Kidney epithelial cell (primary cell): ENCODE data around the gene SETBP1. TPM values are rescaled to one million over a fixed set of nuclear protein-coding genes. Genes with fewer than 3 reads are reported as not detected.

Experiments used
- DNase-seq: peaks from one replicate; pipeline ENCODE4 v3.0.0-alpha.2; 2010; ENCODE audit warnings: low read depth
- H3K27me3 ChIP-seq: 2 replicates; pipeline ENCODE4 v1.6.0; 2011; ENCODE audit warnings: low read length; ENCODE audit not compliant: control insufficient read depth, insufficient read depth
- H3K36me3 ChIP-seq: 2 replicates; pipeline ENCODE4 v1.5.1; 2011; ENCODE audit warnings: low read length; ENCODE audit not compliant: control insufficient read depth, insufficient read depth
- H3K4me3 ChIP-seq: 2 replicates; pipeline ENCODE4 v1.5.1; 2011; ENCODE audit warnings: low read depth, mild to moderate bottlenecking, control low read depth, low read length
- CTCF ChIP-seq: IDR thresholded peaks from 2 replicates; pipeline ENCODE4 v1.5.1; 2011; ENCODE audit warnings: mild to moderate bottlenecking, moderate library complexity, low read length, control low read depth, inconsistent platforms; ENCODE audit not compliant: insufficient read depth, poor library complexity, severe bottlenecking
- total RNA-seq: library from RNA; depleted of rRNA; stranded (reverse); fragments of >200 nt; gene quantifications from 2 replicates; pipeline ENCODE4 v1.2.3, GENCODE V29; 2015

The SETBP1 gene
- total RNA-seq, 1 donor from 2014 or later = 2.9 TPM

DNA sequence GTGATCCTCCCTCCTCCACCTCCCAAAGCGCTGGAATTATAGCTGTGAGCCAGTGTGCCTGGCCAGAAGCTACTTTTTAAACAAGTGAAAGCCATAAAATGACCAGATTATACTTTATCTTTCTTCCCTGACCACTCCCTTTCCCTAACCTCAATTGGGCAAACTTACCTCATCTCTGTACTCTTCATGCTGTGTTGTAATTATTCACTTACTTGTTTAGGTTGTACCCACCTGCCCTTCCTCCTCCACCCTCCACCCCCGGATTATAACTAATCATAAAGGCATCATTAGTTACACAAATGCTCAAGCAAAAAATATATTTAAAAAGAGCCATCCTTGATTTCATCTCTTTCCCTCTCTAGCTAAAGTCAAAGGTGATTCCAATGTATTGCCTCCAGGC is 279.9 kb downstream of the SETBP1 start:
- DNase-seq = no peak
- TF ChIP-seq CTCF = no peak
- H3K4me3 ChIP-seq = no peak overlapping the region
- H3K36me3 ChIP-seq = no peaks in the 10 kb centered on the region
- H3K27me3 ChIP-seq = no peaks in the 10 kb centered on the region

DNA sequence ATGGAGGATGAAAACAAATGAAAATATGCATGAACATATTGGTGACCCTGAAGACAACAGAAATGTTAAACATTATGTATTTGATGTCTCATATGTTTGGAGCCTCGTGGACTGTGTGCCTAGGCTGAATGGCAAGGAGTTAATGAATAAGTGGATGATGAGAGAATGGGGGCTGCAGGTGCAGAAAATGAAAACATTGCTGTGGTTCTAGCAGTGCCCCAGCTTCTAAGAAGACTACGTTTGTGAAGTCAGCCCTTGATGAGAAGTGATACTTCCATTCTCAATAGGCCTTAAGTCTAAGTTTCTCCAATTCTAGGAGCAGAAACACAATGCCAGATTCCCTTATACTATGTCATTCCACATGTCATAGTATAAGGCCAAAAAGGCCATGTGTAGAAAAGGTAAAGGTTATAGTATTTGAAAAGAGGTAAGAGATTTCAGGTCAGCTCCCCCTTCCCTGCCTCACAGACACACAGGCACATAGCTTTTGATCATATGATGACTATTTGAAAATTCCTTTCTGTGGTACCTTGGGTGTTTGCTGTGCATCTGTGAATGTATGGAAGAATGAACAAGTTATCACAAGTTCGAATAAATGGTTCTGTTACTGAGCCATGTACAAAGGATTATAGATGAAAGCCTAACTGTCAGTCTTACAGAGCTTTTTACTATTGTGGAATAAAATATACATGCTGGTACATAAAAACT is 280.8 kb downstream of the SETBP1 start:
- H3K4me3 ChIP-seq = no peak overlapping the region
- H3K27me3 ChIP-seq = no peaks in the 10 kb centered on the region
- no peak for TF ChIP-seq CTCF
- no peaks in the 10 kb centered on the region for H3K36me3 ChIP-seq
- DNase-seq = no peak

DNA sequence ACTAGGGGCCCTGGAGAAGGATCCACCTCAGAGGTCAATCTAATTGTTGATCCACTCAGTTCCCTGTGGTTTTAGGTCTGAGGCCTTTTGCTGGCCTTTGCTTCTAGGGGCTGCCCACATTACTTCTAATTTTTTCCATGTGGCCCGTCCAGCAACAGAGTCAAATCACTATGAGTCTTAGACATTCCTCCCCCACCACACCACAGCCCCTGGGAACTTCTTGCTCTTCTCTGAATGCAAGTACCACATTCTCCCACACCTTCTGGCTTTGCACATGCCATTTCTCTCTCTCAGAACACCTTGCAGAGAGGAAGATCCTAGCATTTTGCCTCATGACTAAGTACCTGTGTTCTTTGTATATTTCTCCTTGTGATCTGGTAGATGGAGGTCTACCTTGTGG is 286.9 kb downstream of the SETBP1 start:
- H3K27me3 ChIP-seq = no peaks in the 10 kb centered on the region
- DNase-seq = no peak
- H3K4me3 ChIP-seq = no peak overlapping the region
- H3K36me3 ChIP-seq = no peaks in the 10 kb centered on the region
- no peak for TF ChIP-seq CTCF

GRCh38 chr18:44968336-44968735 is 287.6 kb downstream of the SETBP1 start:
- TF ChIP-seq CTCF = no peak
- no peak overlapping the region for H3K4me3 ChIP-seq
- H3K27me3 ChIP-seq = no peaks in the 10 kb centered on the region
- no peak for DNase-seq
- H3K36me3 ChIP-seq = no peaks in the 10 kb centered on the region

GRCh38 chr18:44969214-44969795 is 288.6 kb downstream of the SETBP1 start:
- DNase-seq = no peak
- TF ChIP-seq CTCF = no peak
- Histone ChIP-seq H3K4me3 (no peak overlapping the region), H3K27me3 (no peaks in the 10 kb centered on the region), H3K36me3 (no peaks in the 10 kb centered on the region)

- DNase-seq = no peak
Measured at GRCh38 chr18:44973282-44973681, 292.6 kb downstream of the SETBP1 start.

More at GRCh38 chr18:44973282-44973681, 292.6 kb downstream of the SETBP1 start:
- H3K4me3 ChIP-seq = no peak overlapping the region
- TF ChIP-seq CTCF = no peak
- no peaks in the 10 kb centered on the region for H3K27me3 ChIP-seq
- H3K36me3 ChIP-seq = no peaks in the 10 kb centered on the region
